ENCODE results near the gene AKTIP.

AKTIP gene

DNA sequence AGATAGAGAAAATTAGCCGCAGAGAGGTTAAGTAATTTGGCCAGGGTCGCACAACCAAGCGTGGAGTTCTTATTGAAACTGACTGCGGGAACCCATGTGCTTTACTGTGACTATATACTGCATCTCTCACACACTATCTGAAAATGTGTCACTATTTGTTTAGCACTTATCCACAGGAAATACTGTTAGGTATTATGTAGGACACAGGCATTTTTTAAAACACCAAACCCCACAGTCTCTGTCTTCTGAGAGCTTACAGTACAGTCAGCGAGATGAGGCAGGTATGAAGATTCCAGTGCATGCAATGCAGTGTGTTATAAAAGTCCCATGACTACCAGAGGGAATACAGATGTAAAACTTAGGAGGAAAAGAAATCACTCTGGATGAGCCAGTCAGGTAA lies 57.5 kb downstream of the AKTIP start:
- TF ChIP-seq Cebpa-rat (IDR thresholded peaks at IDR 0.05), result no peak
- H3K9me3 ChIP-seq (replicated peaks in 1 of 11), result no peaks in the 10 kb centered on the region
- peaks cover 77 to 100% (median 93%) of the 10 kb centered on the region in 11 experiments for H3K36me3 ChIP-seq
- no peak overlapping the region for H3K27ac ChIP-seq
- H3K4me2 ChIP-seq, result no peak overlapping the region
- peaks cover 0 to 13% (median 1%) of the 10 kb centered on the region in 10 experiments; a peak in 11 of 20 replicates for H3K4me1 ChIP-seq
- peaks cover 0 to 5% (median 0%) of the 10 kb centered on the region in 11 experiments; a peak in 2 of 22 replicates for H4K20me1 ChIP-seq
- H3K4me3 ChIP-seq, result no peak overlapping the region
- H3K27me3 ChIP-seq, result no peaks in the 10 kb centered on the region
- no peak overlapping the region for H3K9ac ChIP-seq

Measured in BLaER1 treated with 17β-estradiol and CSF1 and Interleukin-3, amounts not matched to agents 10 nM and 100 nM (cell line).